ENCODE data around the gene ZKSCAN4. TPM values are rescaled to one million over a fixed set of nuclear protein-coding genes. Genes with fewer than 3 reads are reported as not detected.

ZKSCAN4 gene
- total RNA-seq, 1 experiment from 2014 or later, result 5.5 TPM

DNA sequence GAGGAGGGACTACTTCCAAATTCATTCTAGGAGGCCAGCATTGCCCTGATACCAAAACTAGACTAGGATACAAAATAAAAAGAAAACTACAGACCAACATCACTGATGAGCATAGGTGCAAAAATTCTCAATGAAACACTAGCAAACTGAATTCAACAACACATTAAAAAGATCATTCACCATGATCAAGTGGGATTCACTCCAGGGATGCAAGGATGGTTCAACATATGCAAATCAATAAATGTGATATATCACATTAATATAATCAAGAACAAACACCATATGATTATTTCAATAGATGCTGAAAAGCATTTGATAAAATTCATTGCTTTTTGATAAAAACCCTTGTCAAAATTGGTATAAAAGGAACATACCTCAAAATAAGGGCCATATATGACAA, 39.5 kb upstream of the ZKSCAN4 start:
- no peaks in the 10 kb centered on the region for H3K4me1 Mint-ChIP-seq (ENCODE audit: low read depth, unreplicated experiment)
- no TSS peak for BruUV-seq (replicated peaks)
- POLR2A ChIA-PET, result no interaction called here

DNA sequence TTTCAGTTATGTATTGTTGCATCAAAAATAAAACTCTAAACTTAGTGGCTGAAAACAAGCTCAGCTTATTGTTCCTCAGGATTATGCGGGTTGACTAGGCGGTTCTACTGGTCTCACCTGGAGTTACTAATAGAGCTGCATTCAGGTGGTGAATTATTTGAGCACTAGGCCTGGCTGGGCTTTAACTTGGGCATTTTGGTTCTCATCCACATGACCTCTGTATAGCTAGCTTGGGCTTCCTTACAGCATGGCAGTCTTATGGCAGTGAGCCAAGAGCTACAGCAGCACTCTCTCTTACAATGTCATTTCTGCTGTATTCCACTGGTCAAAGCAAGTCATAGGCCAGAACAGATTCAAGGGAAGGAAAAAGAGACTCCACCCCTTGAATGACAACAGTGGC, 30.9 kb upstream of the ZKSCAN4 start:
- Mint-ChIP-seq H3K4me1 (ENCODE audit: low read depth, unreplicated experiment) (peaks cover 10% of the 10 kb centered on the region), H3K27me3 (ENCODE audit: insufficient read depth, unreplicated experiment) (no peaks in the 10 kb centered on the region), H3K36me3 (ENCODE audit: insufficient read depth, unreplicated experiment) (peaks cover 9% of the 10 kb centered on the region), H3K4me3 (ENCODE audit: unreplicated experiment) (no peak overlapping the region), H3K9me3 (ENCODE audit: unreplicated experiment) (no peaks in the 10 kb centered on the region), H3K27ac (ENCODE audit: unreplicated experiment) (no peak overlapping the region)
- Histone ChIP-seq H3K4me1 (0 out of 2 replicates have a peak, but pooled peaks cover 4% of the 10 kb centered on the region), H3K27me3 (replicated peaks; ENCODE audit: control insufficient read depth, insufficient read depth, low read length) (no peaks in the 10 kb centered on the region), H3K36me3 (ENCODE audit: control insufficient read depth, insufficient read depth, low read length) (no peaks in the 10 kb centered on the region; the same call in 1 of the 2 replicates), H3K4me3 (ENCODE audit: low read depth, low read length) (no peak overlapping the region), H3K9me3 (no peaks in the 10 kb centered on the region)
- CTCF ChIA-PET, result interaction anchor here (0.9 kb wide), 1 partner anchor 73 kb away, joined by 3 read pairs; no protein-coding TSS in a partner anchor
- TF ChIP-seq, protein P1, sequence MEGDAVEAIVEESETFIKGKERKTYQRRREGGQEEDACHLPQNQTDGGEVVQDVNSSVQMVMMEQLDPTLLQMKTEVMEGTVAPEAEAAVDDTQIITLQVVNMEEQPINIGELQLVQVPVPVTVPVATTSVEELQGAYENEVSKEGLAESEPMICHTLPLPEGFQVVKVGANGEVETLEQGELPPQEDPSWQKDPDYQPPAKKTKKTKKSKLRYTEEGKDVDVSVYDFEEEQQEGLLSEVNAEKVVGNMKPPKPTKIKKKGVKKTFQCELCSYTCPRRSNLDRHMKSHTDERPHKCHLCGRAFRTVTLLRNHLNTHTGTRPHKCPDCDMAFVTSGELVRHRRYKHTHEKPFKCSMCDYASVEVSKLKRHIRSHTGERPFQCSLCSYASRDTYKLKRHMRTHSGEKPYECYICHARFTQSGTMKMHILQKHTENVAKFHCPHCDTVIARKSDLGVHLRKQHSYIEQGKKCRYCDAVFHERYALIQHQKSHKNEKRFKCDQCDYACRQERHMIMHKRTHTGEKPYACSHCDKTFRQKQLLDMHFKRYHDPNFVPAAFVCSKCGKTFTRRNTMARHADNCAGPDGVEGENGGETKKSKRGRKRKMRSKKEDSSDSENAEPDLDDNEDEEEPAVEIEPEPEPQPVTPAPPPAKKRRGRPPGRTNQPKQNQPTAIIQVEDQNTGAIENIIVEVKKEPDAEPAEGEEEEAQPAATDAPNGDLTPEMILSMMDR (IDR thresholded peaks at IDR 0.05; ENCODE audit: insufficient read depth in 1 of 2, low read depth in 1 of 2, low read length in 1 of 2, severe bottlenecking in 1 of 2, unreplicated experiment in 1 of 2), result no peak
- POLR2A ChIA-PET, result no interaction called here
- no peak for DNase-seq
- intact Hi-C loops (cut with micrococcal nuclease; ENCODE audit: unreplicated experiment), result loop anchor here (5.0 kb wide), 1 partner anchor 54 kb away; the partner anchor contains the start of gene ZSCAN31
- no TSS peak for BruUV-seq (replicated peaks)

More for the DNA sequence above, 39.5 kb upstream of the ZKSCAN4 start:
- Mint-ChIP-seq H3K27ac (ENCODE audit: unreplicated experiment) (no peak overlapping the region), H3K27me3 (ENCODE audit: insufficient read depth, unreplicated experiment) (no peaks in the 10 kb centered on the region), H3K4me3 (ENCODE audit: unreplicated experiment) (no peak overlapping the region), H3K9me3 (ENCODE audit: unreplicated experiment) (no peaks in the 10 kb centered on the region), H3K36me3 (ENCODE audit: insufficient read depth, unreplicated experiment) (peaks cover 4% of the 10 kb centered on the region)
- H3K4me1 ChIP-seq, result no peaks in the 10 kb centered on the region
- H3K27me3 ChIP-seq (replicated peaks; ENCODE audit: control insufficient read depth, insufficient read depth, low read length), result no peaks in the 10 kb centered on the region
- intact Hi-C loops (cut with micrococcal nuclease; ENCODE audit: unreplicated experiment), result no loop called here
- TF ChIP-seq, protein P1 (IDR thresholded peaks at IDR 0.05; ENCODE audit: insufficient read depth in 1 of 2, low read depth in 1 of 2, low read length in 1 of 2, severe bottlenecking in 1 of 2, unreplicated experiment in 1 of 2), result no peak
- CTCF ChIA-PET, result no interaction called here
- H3K36me3 ChIP-seq (ENCODE audit: control insufficient read depth, insufficient read depth, low read length), result no peaks in the 10 kb centered on the region
- no peak for DNase-seq
- no peaks in the 10 kb centered on the region for H3K9me3 ChIP-seq
- H3K4me3 ChIP-seq (ENCODE audit: low read depth, low read length), result no peak overlapping the region

DNA sequence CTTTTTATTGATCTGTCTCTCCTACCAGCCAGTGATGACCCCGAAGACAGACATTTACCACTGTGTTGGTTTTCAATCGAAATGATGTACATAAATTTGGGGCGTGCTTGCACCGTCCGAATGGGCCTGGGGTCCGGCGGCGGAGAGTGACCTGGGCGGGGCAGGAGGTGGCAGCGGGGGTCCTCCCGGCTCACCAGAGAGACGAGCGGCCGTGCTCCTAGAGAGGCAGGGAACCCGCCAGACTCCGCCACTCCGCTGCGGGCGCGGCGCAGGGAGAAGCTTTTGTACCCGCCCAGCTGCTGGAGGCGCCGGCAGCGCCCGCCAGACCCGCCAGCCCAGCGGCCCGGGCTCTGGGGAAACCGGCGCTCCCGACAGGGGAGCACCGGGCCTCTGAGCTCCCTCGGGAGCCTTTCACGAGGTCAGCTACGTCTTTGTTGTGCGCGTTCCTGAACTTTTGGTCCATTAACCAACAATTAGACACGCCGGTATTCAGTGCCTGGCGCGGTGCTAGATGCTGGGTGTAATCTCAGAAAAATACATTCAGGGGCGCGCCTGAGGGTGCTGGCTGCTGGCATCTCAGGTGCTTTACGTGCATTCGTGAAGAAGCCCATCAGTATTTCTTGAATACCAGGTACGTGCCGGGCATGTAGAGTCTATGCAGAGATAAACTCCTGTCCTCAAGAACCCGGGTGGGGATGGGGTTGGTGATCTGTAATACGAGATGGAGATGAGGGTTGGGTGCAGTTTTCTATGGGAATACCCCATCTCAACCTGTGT, 29.4 kb upstream of the ZKSCAN4 start, which contains the start of gene PGBD1:
TSS of gene PGBD1 (plus strand) at position 285 of the 777 bp plus-strand sequence. CDS start 2,242 bp downstream, outside the sequence.
- no peaks in the 10 kb centered on the region for H3K9me3 ChIP-seq
- H3K4me1 ChIP-seq, result 0 out of 2 replicates have a peak, but pooled peaks cover 4% of the 10 kb centered on the region
- Mint-ChIP-seq H3K36me3 (ENCODE audit: insufficient read depth, unreplicated experiment) (peaks cover 4% of the 10 kb centered on the region), H3K27ac (ENCODE audit: unreplicated experiment) (no peak within 1 kb of the TSS), H3K27me3 (ENCODE audit: insufficient read depth, unreplicated experiment) (no peaks in the 10 kb centered on the region), H3K4me1 (ENCODE audit: low read depth, unreplicated experiment) (peaks cover 10% of the 10 kb centered on the region), H3K9me3 (ENCODE audit: unreplicated experiment) (no peaks in the 10 kb centered on the region), H3K4me3 (ENCODE audit: unreplicated experiment) (peak within 1 kb of the TSS; percentile 85)
- ChIA-PET CTCF (interaction anchor here (1.0 to 2.2 kb wide), 2 partner anchors 75 to 102 kb away, joined by 3 to 14 read pairs; no protein-coding TSS in a partner anchor), POLR2A (interaction anchor here (0.5 to 0.7 kb wide), 5 partner anchors 14 to 1109 kb away, joined by 3 to 6 read pairs (median 4); partner anchors contain the start of gene ZSCAN26)
- peak within 1 kb of the TSS; percentile 74 for H3K4me3 ChIP-seq (ENCODE audit: low read depth, low read length)
- TF ChIP-seq, protein P1 (IDR thresholded peaks at IDR 0.05; ENCODE audit: insufficient read depth in 1 of 2, low read depth in 1 of 2, low read length in 1 of 2, severe bottlenecking in 1 of 2, unreplicated experiment in 1 of 2), result no peak
- no TSS peak for BruUV-seq (replicated peaks)
- DNase-seq, result peak; percentile 81 to 84
- H3K36me3 ChIP-seq (ENCODE audit: control insufficient read depth, insufficient read depth, low read length), result no peaks in the 10 kb centered on the region; the same call in 1 of the 2 replicates
- intact Hi-C loops (cut with micrococcal nuclease; ENCODE audit: unreplicated experiment), result loop anchor here (1.0 to 5.0 kb wide), 5 partner anchors 14 to 102 kb away; partner anchors contain the start of genes ZKSCAN3, ZKSCAN4, ZSCAN26 and ZSCAN31
- H3K27me3 ChIP-seq (replicated peaks; ENCODE audit: control insufficient read depth, insufficient read depth, low read length), result no peaks in the 10 kb centered on the region

Measured in Caco-2 (cell line).